Psoas muscle (tissue), 8 donors: Measurements from ENCODE around the gene RING1. TPM values are rescaled to one million over a fixed set of nuclear protein-coding genes. Genes with fewer than 3 reads are reported as not detected.
A peak's percentile ranks its signal among the peaks of the same experiment; 100 is the strongest.

ENCODE experiments used
- ATAC-seq, 4 donors: fragments of 200-7000 bp; cut with Tn5 transposase; one replicate each; pipeline ENCODE4 v1.9.1; 2020; ENCODE audit warnings: moderate library complexity in 3 of 4, mild to moderate bottlenecking in 2 of 4
- DNase-seq, 2 donors: peaks; one replicate each; pipeline ENCODE4 v3.0.0-alpha.2; 2020
- H3K27ac ChIP-seq: fragments of 200-600 bp; one replicate; pipeline ENCODE4 v1.8.0; 2022
- H3K27me3 ChIP-seq, 3 donors: fragments of 200-600 bp in 1 of 3; one replicate each; pipeline versions ENCODE4 v1.6.1 to v1.8.0; 2013 to 2022; ENCODE audit warnings: low read length in 2 of 3, mild to moderate bottlenecking in 2 of 3, moderate library complexity in 1 of 3; ENCODE audit not compliant: insufficient read depth in 3 of 3
- H3K36me3 ChIP-seq, 2 donors: fragments of 200-600 bp in 1 of 2; one replicate each; pipeline versions ENCODE4 v1.6.1 to v1.8.0; 2013 to 2022; ENCODE audit warnings: low read depth in 1 of 2, mild to moderate bottlenecking in 1 of 2, moderate library complexity in 1 of 2; ENCODE audit not compliant: insufficient read depth in 1 of 2
- H3K4me1 ChIP-seq: fragments of 200-600 bp; one replicate; pipeline ENCODE4 v1.8.0; 2022
- H3K4me3 ChIP-seq: fragments of 200-600 bp; one replicate; pipeline ENCODE4 v1.8.0; 2022; ENCODE audit warnings: mild to moderate bottlenecking
- H3K9me3 ChIP-seq: fragments of 200-600 bp; one replicate; pipeline ENCODE4 v1.8.0; 2022
- CTCF ChIP-seq: fragments of 200-600 bp; IDR thresholded peaks from one replicate; pipeline ENCODE4 v1.8.0; 2022; ENCODE audit warnings: antibody characterized with exemption
- WGBS, 3 donors: extraction: QIAGEN DNeasy Blood & Tissue Kit; methylation state at CpG; one replicate each; pipeline versions ENCODE4 v1.1.6 to v1.1.7; 2013; 5-methylcytosine and 5-hydroxymethylcytosine counted together
- intact Hi-C, 2 donors: fragments of 100-400 bp; cut with DNase I; formaldehyde crosslinking; loops; one replicate each; pipeline versions ENCODE4 v1.11.0 to v1.14.2; 2022
- polyA plus RNA-seq, 3 donors: library from polyadenylated mRNA; stranded (reverse); fragments of 200-250 nt; gene quantifications; one replicate each; pipeline ENCODE4 v1.2.3, GENCODE V29; 2013
- total RNA-seq, 4 donors: library from RNA; stranded (reverse); fragmentation: NEBNext Ultra II Directional in 2 of 4; extraction: Animal tissue kit (Norgen Biotek cat#: 25700) in 2 of 4; gene quantifications; one replicate each; pipeline versions ENCODE4 v1.2.1 to v1.2.4, GENCODE V29; 2021 to 2023
- donor health status: healthy with polysubstance abuse.
- donor health status: DM: no; HTN: no; CAD: no; lungs with moderate emphysema.
- donor health status: Bipolar disorder and iron deficiency.
- donor health status: healthy.
- donor health status: DM: yes; HTN: yes; CAD: no.
- donor health status: DM: no; HTN: no; CAD: no.
- donor health status: DM: no; HTN: no; CAD: no.
- donor health status: DM: yes; HTN: yes; CAD: no.

Gene RING1
- total and polyA plus RNA-seq, 7 donors, result 27.9 to 39.4 (median 30.2) TPM

- H3K9me3 ChIP-seq, result no peaks in the 10 kb centered on the region
- H3K27me3 ChIP-seq, result no peaks in the 10 kb centered on the region
- 82 to 83% (median 82%) methylated on average over 10 of the region's 10 CpGs for WGBS, 3 donors
- no peaks in the 10 kb centered on the region for H3K36me3 ChIP-seq
- H3K4me1 ChIP-seq, result no peaks in the 10 kb centered on the region
- ATAC-seq (no peak), DNase-seq (no peak)
- no peak overlapping the region for H3K4me3 ChIP-seq
- no peak for TF ChIP-seq CTCF
- H3K27ac ChIP-seq, result no peak overlapping the region
- intact Hi-C loops, result no loop called here
These were observed 32.7 kb upstream of the RING1 start for GRCh38 chr6:33175436-33176069.

GRCh38 chr6:33176906-33177305, 31.4 kb upstream of the RING1 start:
- H3K9me3 ChIP-seq, result no peaks in the 10 kb centered on the region
- no peak overlapping the region for H3K4me3 ChIP-seq
- ATAC-seq, result no peak
- 92 to 94% (median 94%) methylated on average over 7 of the region's 7 CpGs for WGBS, 3 donors
- intact Hi-C loops, result no loop called here
- no peaks in the 10 kb centered on the region for H3K27me3 ChIP-seq
- DNase-seq, result peak in 1 of 2 donors; percentile 14
- H3K27ac ChIP-seq, result no peak overlapping the region
- H3K36me3 ChIP-seq, result no peaks in the 10 kb centered on the region
- H3K4me1 ChIP-seq, result no peaks in the 10 kb centered on the region
- TF ChIP-seq CTCF, result no peak

GRCh38 chr6:33177552-33178446, 30.5 kb upstream of the RING1 start:
- intact Hi-C loops, result no loop called here

GRCh38 chr6:33178755-33179475, 29.4 kb upstream of the RING1 start:
- Histone ChIP-seq H3K9me3 (no peaks in the 10 kb centered on the region), H3K36me3 (no peaks in the 10 kb centered on the region), H3K27me3 (no peaks in the 10 kb centered on the region), H3K27ac (no peak overlapping the region), H3K4me3 (no peak overlapping the region), H3K4me1 (no peaks in the 10 kb centered on the region)
- TF ChIP-seq CTCF, result no peak
- intact Hi-C loops, result no loop called here
- 83 to 92% (median 90%) methylated on average over 10 of the region's 10 CpGs for WGBS, 3 donors
- ATAC-seq (no peak), DNase-seq (peak in 1 of 2 donors; percentile 31)

More at GRCh38 chr6:33177552-33178446, 30.5 kb upstream of the RING1 start:
- H3K27me3 ChIP-seq, result no peaks in the 10 kb centered on the region
- H3K4me3 ChIP-seq, result no peak overlapping the region
- H3K4me1 ChIP-seq, result no peaks in the 10 kb centered on the region
- peak in 1 of 2 donors; percentile 36 for DNase-seq
- H3K27ac ChIP-seq, result no peak overlapping the region
- 74 to 78% (median 75%) methylated on average over 19 of the region's 19 CpGs for WGBS, 3 donors
- H3K36me3 ChIP-seq, result no peaks in the 10 kb centered on the region
- no peaks in the 10 kb centered on the region for H3K9me3 ChIP-seq
- ATAC-seq, result no peak
- no peak for TF ChIP-seq CTCF
